ENCODE measurements around the gene MYB.

- TF ChIP-seq CREM (IDR thresholded peaks at IDR 0.05) (no peak), CREM (CRISPR knock-in tag; IDR thresholded peaks at IDR 0.05) (no peak), ZNF749 (CRISPR knock-in tag; IDR thresholded peaks at IDR 0.05; ENCODE audit: borderline replicate concordance) (no peak), ZNF589 (CRISPR knock-in tag; conservative IDR thresholded peaks at IDR 0.05) (no peak), ZSCAN22 (CRISPR knock-in tag; IDR thresholded peaks at IDR 0.05) (no peak), NFYB (CRISPR knock-in tag; IDR thresholded peaks at IDR 0.05) (no peak), ZNF138 (CRISPR knock-in tag; IDR thresholded peaks at IDR 0.05; ENCODE audit: low read depth) (no peak)
- TF ChIP-seq, protein P1, sequence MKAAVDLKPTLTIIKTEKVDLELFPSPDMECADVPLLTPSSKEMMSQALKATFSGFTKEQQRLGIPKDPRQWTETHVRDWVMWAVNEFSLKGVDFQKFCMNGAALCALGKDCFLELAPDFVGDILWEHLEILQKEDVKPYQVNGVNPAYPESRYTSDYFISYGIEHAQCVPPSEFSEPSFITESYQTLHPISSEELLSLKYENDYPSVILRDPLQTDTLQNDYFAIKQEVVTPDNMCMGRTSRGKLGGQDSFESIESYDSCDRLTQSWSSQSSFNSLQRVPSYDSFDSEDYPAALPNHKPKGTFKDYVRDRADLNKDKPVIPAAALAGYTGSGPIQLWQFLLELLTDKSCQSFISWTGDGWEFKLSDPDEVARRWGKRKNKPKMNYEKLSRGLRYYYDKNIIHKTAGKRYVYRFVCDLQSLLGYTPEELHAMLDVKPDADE (CRISPR knock-in tag; IDR thresholded peaks at IDR 0.05): no peak
These were observed at the start of gene MYB for GRCh38 chr6:135180542-135181332.
